Esophagus squamous epithelium (tissue), 5 donors: Measurements from ENCODE around the gene ANGPTL3. TPM values are rescaled to one million over a fixed set of nuclear protein-coding genes. Genes with fewer than 3 reads are reported as not detected.

Source experiments
- DNase-seq: peaks from one replicate; lab custom pipeline; 2025; lab: John Stamatoyannopoulos, UW
- H3K27ac ChIP-seq, 4 donors: fragments of 200-600 bp; sonication (generic); one replicate each; pipeline ENCODE4 v1.5.1; 2016 to 2019; ENCODE audit warnings: mild to moderate bottlenecking in 1 of 4
- H3K27me3 ChIP-seq, 4 donors: fragments of 200-600 bp; sonication (generic); 1 replicate in 3 of 4; 2 replicates in 1 of 4; pipeline versions ENCODE4 v1.5.1 to v1.6.0; 2017 to 2021; ENCODE audit warnings: antibody characterized with exemption in 1 of 4
- H3K36me3 ChIP-seq, 3 donors: fragments of 200-600 bp; sonication (generic); one replicate each; pipeline ENCODE4 v1.5.1; 2016 to 2019
- H3K4me1 ChIP-seq, 3 donors: fragments of 200-600 bp; sonication (generic); one replicate each; pipeline ENCODE4 v1.5.1; 2017 to 2019
- H3K4me3 ChIP-seq, 4 donors: fragments of 200-600 bp; sonication (generic); 1 replicate in 3 of 4; 2 replicates in 1 of 4; pipeline ENCODE4 v1.5.1; 2016 to 2019; ENCODE audit warnings: mild to moderate bottlenecking in 2 of 4, moderate library complexity in 1 of 4
- H3K9me3 ChIP-seq, 3 donors: fragments of 200-600 bp; sonication (generic); one replicate each; pipeline ENCODE4 v1.5.1; 2016 to 2019
- CTCF ChIP-seq, 6 experiments: fragments of 450-650 bp in 4 of 6; fragments of 200-600 bp in 2 of 6; sonication (generic) in 2 of 6; IDR thresholded peaks; one replicate each; pipeline ENCODE4 v1.5.1; 2016 to 2019; ENCODE audit warnings: antibody characterized with exemption in 6 of 6, mild to moderate bottlenecking in 4 of 6, moderate library complexity in 4 of 6
- POLR2A ChIP-seq, 4 donors: fragments of 450-650 bp; IDR thresholded peaks; one replicate each; pipeline ENCODE4 v1.6.1; 2017; ENCODE audit warnings: antibody characterized with exemption in 4 of 4, mild to moderate bottlenecking in 4 of 4, moderate library complexity in 3 of 4
- WGBS, 2 donors: methylation state at CpG; one replicate each; pipeline ENCODE4 v1.1.5; 2018; 5-methylcytosine and 5-hydroxymethylcytosine counted together
- intact Hi-C: fragments of 100-400 bp; cut with DNase I; formaldehyde crosslinking; loops from one replicate; pipeline ENCODE4 v1.15.0; 2022
- total RNA-seq, 4 donors: library from RNA; depleted of rRNA; stranded (reverse); fragments of >200 nt; gene quantifications; one replicate each; pipeline ENCODE4 v1.1.0, GENCODE V29; 2016
- donor health status: DM: yes; HTN: yes; CAD: no.

Gene ANGPTL3
- total RNA-seq, 4 donors from 2014 or later: not detected

GRCh38 chr1:62585469-62586155, 11.7 kb upstream of the ANGPTL3 start:
- DNase-seq: no peak
- no peak overlapping the region for H3K27ac ChIP-seq
- intact Hi-C loops: no loop called here
- H3K36me3 ChIP-seq: peaks cover 0 to 29% (median 0%) of the 10 kb centered on the region in 3 donors
- WGBS, 2 donors: 29 to 50% methylated on average over 1 of the region's 1 CpG
- H3K9me3 ChIP-seq: no peaks in the 10 kb centered on the region
- no peaks in the 10 kb centered on the region for H3K27me3 ChIP-seq
- no peaks in the 10 kb centered on the region for H3K4me1 ChIP-seq
- no peak overlapping the region for H3K4me3 ChIP-seq
- TF ChIP-seq POLR2A (IDR thresholded peaks at IDR 0.05) (no peak), CTCF (IDR thresholded peaks at IDR 0.05) (no peak)

GRCh38 chr1:62588000-62588399, 9.3 kb upstream of the ANGPTL3 start:
- H3K4me1 ChIP-seq: no peaks in the 10 kb centered on the region
- intact Hi-C loops: no loop called here
- no peaks in the 10 kb centered on the region for H3K27me3 ChIP-seq
- DNase-seq: no peak
- H3K9me3 ChIP-seq: no peaks in the 10 kb centered on the region
- TF ChIP-seq CTCF (IDR thresholded peaks at IDR 0.05): no peak
- no peak for TF ChIP-seq POLR2A (IDR thresholded peaks at IDR 0.05)
- no peak overlapping the region for H3K27ac ChIP-seq
- H3K4me3 ChIP-seq: no peak overlapping the region
- H3K36me3 ChIP-seq: peaks cover 0 to 26% (median 0%) of the 10 kb centered on the region in 3 donors

GRCh38 chr1:62589321-62589720, 8.0 kb upstream of the ANGPTL3 start:
- TF ChIP-seq CTCF (IDR thresholded peaks at IDR 0.05) (no peak), POLR2A (IDR thresholded peaks at IDR 0.05) (no peak)
- intact Hi-C loops: no loop called here
- H3K27ac ChIP-seq: no peak overlapping the region

GRCh38 chr1:62590255-62590969, 6.9 kb upstream of the ANGPTL3 start:
- H3K27me3 ChIP-seq: no peaks in the 10 kb centered on the region
- TF ChIP-seq POLR2A (IDR thresholded peaks at IDR 0.05): no peak
- no peak for TF ChIP-seq CTCF (IDR thresholded peaks at IDR 0.05)
- no peak for DNase-seq

More at GRCh38 chr1:62589321-62589720, 8.0 kb upstream of the ANGPTL3 start:
- Histone ChIP-seq H3K4me3 (no peak overlapping the region), H3K36me3 (peaks cover 0 to 25% (median 0%) of the 10 kb centered on the region in 3 donors), H3K9me3 (no peaks in the 10 kb centered on the region), H3K27me3 (no peaks in the 10 kb centered on the region), H3K4me1 (no peaks in the 10 kb centered on the region)
- WGBS, 2 donors: 75 to 81% methylated on average over 3 of the region's 3 CpGs
- DNase-seq: no peak

GRCh38 chr1:62590970-62591368, 6.4 kb upstream of the ANGPTL3 start:
- Histone ChIP-seq H3K36me3 (peaks cover 0 to 9% (median 0%) of the 10 kb centered on the region in 3 donors), H3K9me3 (no peaks in the 10 kb centered on the region), H3K27me3 (no peaks in the 10 kb centered on the region), H3K4me1 (no peaks in the 10 kb centered on the region), H3K4me3 (no peak overlapping the region), H3K27ac (no peak overlapping the region)
- TF ChIP-seq POLR2A (IDR thresholded peaks at IDR 0.05): no peak
- no peak for TF ChIP-seq CTCF (IDR thresholded peaks at IDR 0.05)
- 25 to 50% methylated on average over 1 of the region's 1 CpG for WGBS, 2 donors
- intact Hi-C loops: no loop called here
- no peak for DNase-seq

More at GRCh38 chr1:62590255-62590969, 6.9 kb upstream of the ANGPTL3 start:
- H3K27ac ChIP-seq: no peak overlapping the region
- H3K36me3 ChIP-seq: peaks cover 0 to 14% (median 0%) of the 10 kb centered on the region in 3 donors
- no peaks in the 10 kb centered on the region for H3K4me1 ChIP-seq
- WGBS, 2 donors: 84% methylated on average over 4 of the region's 4 CpGs
- intact Hi-C loops: no loop called here
- no peaks in the 10 kb centered on the region for H3K9me3 ChIP-seq
- no peak overlapping the region for H3K4me3 ChIP-seq
